GM03348 (cell line): Measurements from ENCODE around the gene SLC6A12.
A peak's percentile ranks its signal among the peaks of the same experiment; 100 is the strongest.

ENCODE experiments used
- DNase-seq: peaks from one replicate; pipeline ENCODE4 v3.0.0; 2012; ENCODE audit warnings: low spot score

Gene SLC6A12

GRCh38 chr12:215116-215515, 1.2 kb upstream of the SLC6A12 start:
- DNase-seq: no peak

GRCh38 chr12:213527-213932, 427 bp downstream of the SLC6A12 start:
- no peak for DNase-seq

GRCh38 chr12:212715-213526, 1.0 kb downstream of the SLC6A12 start:
- no peak for DNase-seq

GRCh38 chr12:212415-212714, 1.6 kb downstream of the SLC6A12 start:
- DNase-seq: no peak

- DNase-seq: no peak
Observed at GRCh38 chr12:211639-212414, 2.1 kb downstream of the SLC6A12 start.

GRCh38 chr12:211142-211465, 2.9 kb downstream of the SLC6A12 start:
- no peak for DNase-seq

- DNase-seq: no peak
Observed at GRCh38 chr12:210277-211141, 3.4 kb downstream of the SLC6A12 start.

- no peak for DNase-seq
Observed at GRCh38 chr12:209851-210250, 4.1 kb downstream of the SLC6A12 start.

- DNase-seq: no peak
Observed at GRCh38 chr12:209246-209645, 4.7 kb downstream of the SLC6A12 start.

- no peak for DNase-seq
Observed at GRCh38 chr12:208813-209212, 5.1 kb downstream of the SLC6A12 start.

GRCh38 chr12:207804-208203, 6.2 kb downstream of the SLC6A12 start:
- no peak for DNase-seq

GRCh38 chr12:206746-207440, 7.1 kb downstream of the SLC6A12 start:
- no peak for DNase-seq

- no peak for DNase-seq
Observed at GRCh38 chr12:205026-205425, 8.9 kb downstream of the SLC6A12 start.

GRCh38 chr12:204261-204678, 9.7 kb downstream of the SLC6A12 start:
- no peak for DNase-seq

- peak; percentile 41 for DNase-seq
Observed at GRCh38 chr12:203462-204260, 10.3 kb downstream of the SLC6A12 start.

- DNase-seq: no peak
Observed at GRCh38 chr12:203074-203461, 10.9 kb downstream of the SLC6A12 start.

- DNase-seq: no peak
Observed at GRCh38 chr12:202081-202731, 11.8 kb downstream of the SLC6A12 start.

GRCh38 chr12:201361-201760, 12.6 kb downstream of the SLC6A12 start:
- no peak for DNase-seq

GRCh38 chr12:198705-199104, 15.3 kb downstream of the SLC6A12 start:
- no peak for DNase-seq

- no peak for DNase-seq
Observed at GRCh38 chr12:197911-198695, 15.9 kb downstream of the SLC6A12 start.
